ENCODE measurements around the gene FCHO1.
A peak's percentile ranks its signal among the peaks of the same experiment; 100 is the strongest.
"Not testable (repeated sequence)": the region's sequence is repeated elsewhere in the genome, so short reads cannot be mapped to it uniquely, and the experiment has no call there.

FCHO1 gene

DNA sequence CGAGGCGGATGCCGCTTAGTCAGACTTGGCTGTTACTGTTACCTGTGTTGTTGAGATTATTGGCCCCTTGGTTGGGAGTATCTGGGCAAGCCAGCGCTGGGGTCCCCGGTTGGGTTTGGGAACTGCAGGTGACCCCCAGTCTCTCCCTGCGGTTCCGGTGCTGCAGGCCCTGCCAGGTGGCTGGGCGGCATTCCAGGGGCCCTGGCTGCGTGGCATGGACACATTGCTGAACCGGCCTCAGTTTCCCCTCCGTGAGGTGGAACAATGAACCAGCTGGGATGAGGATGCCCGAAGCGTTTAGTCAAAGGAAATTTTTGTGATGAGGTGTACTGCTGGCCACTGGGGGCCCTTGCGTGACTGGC lies 44.2 kb downstream of the FCHO1 start:
- no peak for DNase-seq (ENCODE audit: low spot score)

DNA sequence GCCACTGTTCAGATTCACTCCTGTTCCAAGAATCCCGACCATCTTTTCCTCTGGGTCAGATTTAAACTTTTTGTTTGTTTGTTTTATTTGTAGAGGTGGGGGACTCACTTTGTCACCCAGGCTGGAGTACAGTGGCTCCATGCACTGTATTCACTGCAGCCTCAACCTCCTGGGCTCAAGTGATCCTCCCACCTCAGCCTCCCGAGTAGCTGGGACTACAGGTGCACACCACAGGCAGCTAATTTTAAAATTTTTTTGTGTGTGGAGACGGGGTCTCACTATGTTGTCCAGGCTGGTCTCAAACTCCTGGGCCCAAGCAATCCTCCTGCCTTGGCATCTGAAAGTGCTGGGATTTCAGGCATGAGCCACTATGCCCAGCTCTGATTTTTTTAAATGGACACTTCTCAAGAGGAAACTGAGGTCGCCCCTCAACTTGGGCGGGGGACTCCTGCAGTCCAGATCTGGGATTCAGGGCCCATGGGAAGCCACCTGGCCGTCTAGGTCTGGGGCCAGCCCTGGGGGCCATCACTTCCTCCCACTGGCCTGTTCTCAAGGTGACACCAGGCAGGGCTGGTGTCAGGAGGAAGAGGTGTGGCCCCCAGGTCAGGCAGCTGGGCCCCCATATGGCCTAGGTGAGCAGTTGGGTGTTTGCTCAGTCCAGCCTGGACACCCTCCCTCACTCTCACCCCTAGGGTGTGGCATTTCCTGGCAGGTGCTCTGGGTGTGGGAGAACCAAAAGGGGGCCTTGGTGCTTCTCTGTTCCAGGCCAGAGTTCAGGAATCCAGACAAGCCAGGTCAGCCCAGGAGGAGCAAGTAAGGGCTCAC lies 44.9 kb downstream of the FCHO1 start:
- DNase-seq (ENCODE audit: low spot score), result no peak

DNA sequence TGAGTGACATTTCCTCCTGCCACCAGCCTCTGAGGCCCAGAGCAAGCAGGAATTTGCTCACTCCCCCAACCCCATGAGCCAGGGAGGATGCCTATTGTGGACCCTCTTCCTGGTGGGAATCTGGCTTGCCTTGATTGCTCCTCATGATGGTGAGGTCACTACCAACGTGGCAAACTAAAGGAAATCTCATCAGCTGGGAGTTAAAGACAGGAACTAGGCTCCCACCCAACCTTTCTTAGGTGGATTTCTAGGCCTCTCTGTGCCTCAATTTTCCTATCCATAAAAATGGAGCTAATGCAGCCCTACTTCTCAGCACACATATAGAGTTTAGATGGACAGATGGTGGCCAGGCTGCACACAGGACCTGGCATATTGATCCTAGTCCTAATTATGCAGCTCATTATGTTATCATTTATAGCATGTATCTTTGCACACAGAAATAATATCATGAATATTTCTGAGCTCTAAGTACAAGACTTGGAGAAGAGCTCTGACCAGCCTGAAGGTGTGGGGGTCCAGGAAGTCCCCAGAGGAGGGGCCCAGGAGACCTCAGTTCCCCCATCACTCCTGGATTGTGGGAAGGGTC lies 45.7 kb downstream of the FCHO1 start:
- no peak for DNase-seq (ENCODE audit: low spot score)

DNA sequence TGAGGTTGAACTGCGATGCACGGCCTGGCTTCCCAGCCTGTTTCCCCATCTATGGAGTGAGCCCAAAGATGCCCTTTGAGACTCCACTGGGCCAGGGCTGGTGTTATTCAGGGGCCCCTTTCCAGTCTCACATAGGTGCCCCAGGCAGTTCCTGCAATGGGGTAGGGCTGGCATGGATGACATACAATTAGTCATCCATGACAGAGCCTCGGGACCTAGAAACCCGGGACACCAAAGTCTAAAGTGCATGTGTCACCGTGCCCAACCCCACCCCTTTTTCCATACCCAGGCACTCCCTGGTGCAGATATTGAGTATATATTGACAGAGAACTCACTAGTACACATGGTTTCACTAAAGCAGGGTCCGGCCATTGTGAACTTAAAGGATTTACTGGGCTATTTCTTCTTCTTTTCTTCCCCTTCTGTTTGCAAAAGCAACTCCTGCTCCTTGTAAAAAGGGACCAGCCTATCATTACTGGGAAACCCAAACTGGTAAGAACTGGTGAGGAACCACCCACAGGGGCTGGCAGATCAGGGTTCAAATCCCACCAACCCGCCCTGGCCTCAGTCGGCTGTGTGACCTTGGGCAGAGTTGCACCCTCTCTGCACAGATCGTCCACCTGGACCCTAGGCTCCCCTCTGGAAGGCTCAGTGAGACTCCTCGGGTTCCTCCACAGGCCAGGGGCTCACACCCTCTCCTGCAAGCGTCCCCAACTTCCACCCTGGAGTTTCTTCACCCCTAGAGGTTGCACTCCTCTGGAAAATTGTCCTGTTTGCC lies 46.3 kb downstream of the FCHO1 start:
- peak; percentile 58 for DNase-seq (ENCODE audit: low spot score)

DNA sequence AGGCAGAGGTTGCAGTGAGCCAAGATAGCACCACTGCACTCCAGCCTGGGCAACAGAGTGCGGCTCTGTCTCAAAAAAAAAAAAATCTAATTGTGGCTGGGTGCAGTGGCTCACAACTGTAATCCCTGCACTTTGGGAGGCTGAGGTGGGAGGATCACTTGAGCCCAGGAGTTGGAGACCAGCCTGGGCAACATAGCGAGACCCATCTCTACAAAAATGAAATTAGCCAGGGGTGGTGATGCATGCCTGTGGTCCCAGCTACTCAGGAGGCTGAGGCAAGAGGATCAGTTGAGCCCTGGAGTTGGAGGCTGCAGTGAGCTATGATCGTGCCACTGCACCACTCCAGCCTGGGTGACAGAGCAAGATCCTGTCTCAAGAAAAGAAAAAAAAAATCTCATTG lies 47.3 kb downstream of the FCHO1 start:
- not testable (repeated sequence) for DNase-seq (ENCODE audit: low spot score)

DNA sequence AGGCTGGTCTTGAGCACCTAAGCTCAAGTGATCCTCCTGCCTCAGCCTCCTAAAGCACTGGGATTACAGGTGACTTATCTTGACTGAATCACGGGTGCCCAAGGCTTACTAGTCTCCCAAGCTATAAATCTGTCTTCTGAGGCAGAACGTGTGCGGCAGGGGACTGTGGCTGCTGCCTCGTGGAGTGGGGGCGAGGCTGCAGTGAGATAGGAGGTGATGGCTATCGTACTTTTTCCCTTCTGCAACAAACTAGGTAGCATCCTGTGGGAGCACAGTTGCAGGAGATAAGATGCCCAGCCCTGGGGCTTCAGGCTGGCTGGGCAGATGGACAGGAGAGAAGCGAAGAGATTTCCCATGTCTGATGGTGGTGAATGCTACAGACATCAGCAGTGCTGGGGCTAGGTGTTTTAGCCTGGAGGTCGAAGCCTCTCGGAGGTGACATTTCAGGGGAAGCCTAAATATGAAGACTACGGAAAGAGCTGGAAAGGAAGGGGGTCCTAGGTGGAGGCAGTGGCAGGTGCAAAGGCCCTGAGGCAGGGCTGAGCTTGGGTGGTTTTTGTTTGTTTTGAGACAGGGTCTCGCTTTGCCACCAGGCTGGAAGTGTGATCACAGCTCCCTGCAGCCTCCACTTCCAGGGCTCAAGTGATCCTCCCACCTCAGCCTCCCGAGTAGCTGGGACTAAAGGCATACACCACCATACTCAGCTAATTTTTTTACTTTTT lies 51.0 kb downstream of the FCHO1 start:
- DNase-seq (ENCODE audit: low spot score), result no peak

DNA sequence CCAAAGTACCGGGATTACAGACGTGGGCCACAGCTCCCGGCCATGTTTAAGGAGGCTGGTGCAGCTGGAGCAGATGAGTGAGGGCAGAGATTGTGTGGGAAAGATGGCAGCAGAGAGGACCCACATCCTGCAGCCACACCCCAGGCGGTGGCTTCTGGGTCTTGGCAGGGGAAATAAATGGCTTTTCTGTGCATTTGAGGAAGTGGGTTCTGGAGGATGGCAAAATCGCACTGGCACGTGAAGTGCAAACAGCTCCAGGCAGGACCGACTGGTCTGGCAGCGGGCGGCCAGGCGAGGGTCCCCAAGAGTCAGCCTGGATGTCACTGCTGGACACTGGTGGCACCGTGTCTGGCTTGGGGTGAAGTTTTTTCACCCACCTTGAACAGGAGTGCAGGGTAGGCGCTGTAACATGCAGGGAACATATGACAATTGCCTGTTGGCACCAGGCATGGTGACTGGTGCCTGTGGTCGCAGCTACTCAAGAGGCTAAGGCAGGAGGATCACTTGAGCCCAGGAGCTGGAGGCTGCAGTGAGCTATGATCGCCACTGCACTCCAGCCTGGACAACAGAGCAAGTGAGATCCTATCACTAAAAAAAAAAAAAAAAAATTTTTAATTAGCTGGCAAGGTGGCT lies 52.1 kb downstream of the FCHO1 start:
- no peak for DNase-seq (ENCODE audit: low spot score)

DNA sequence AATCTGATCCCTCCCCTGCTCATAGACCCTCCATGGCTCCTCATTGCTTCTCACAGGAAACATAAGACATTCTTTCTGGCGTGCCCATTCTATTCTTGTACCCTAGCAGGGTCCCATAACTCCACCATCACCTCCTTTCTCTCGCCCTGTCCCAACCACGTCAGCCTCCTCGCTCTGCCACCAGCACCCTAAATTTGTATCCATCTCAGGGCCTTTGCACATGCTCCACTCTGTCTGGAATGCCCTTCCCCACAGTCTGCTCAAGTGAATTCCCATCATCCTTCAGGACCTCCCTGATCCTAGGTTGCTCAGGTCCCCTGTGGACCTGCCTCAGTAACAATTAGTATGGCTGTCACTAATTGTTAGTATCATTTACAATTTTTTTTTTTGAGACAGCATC lies 54.1 kb downstream of the FCHO1 start:
- no peak for DNase-seq (ENCODE audit: low spot score)

DNA sequence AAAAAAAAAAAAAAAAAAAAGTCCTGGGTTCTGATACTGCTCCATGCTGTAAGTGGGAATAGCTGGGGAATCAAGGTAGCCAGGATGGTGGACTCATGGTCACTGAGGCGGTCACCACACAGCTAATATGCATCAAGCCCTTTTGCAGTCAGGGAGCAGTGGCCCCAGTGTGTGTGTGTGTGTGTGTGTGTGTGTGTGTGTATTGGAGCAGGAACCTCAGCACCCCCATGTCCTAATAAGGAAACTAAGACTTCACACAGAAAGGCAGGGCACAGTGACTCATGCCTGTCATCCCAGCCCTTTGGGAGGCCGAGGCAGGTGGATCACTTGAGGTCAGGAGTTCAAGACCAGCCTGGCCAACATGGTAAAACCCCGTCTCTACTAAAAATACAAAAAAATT lies 55.7 kb downstream of the FCHO1 start:
- DNase-seq (ENCODE audit: low spot score), result no peak

DNA sequence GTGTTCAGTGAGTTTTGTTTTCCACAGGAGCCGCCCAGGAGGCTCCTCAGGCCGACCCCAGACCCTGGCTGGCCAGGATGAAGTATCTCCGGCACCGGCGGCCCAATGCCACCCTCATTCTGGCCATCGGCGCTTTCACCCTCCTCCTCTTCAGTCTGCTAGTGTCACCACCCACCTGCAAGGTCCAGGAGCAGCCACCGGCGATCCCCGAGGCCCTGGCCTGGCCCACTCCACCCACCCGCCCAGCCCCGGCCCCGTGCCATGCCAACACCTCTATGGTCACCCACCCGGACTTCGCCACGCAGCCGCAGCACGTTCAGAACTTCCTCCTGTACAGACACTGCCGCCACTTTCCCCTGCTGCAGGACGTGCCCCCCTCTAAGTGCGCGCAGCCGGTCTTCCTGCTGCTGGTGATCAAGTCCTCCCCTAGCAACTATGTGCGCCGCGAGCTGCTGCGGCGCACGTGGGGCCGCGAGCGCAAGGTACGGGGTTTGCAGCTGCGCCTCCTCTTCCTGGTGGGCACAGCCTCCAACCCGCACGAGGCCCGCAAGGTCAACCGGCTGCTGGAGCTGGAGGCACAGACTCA lies 56.5 kb downstream of the FCHO1 start:
- no peak for DNase-seq (ENCODE audit: low spot score)

DNA sequence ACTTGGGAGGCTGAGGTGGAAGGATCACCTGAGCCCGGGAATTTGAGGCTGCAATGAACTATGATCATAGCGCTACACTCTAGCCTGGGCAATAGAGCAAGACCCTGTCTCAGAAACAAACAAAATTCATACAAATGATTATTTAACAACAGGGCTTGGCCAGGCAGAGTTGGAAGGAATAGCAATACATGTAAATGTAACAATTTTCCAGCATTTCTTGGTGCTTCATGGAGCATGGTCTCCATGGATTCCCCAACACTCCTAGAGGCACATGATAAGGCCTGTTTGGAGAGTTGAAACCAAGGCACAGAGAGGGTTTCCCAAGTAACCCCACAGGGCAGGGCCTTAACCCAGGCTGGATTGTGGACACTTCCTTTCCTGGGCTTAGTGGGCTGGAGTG lies 59.8 kb downstream of the FCHO1 start:
- DNase-seq (ENCODE audit: low spot score), result no peak

DNA sequence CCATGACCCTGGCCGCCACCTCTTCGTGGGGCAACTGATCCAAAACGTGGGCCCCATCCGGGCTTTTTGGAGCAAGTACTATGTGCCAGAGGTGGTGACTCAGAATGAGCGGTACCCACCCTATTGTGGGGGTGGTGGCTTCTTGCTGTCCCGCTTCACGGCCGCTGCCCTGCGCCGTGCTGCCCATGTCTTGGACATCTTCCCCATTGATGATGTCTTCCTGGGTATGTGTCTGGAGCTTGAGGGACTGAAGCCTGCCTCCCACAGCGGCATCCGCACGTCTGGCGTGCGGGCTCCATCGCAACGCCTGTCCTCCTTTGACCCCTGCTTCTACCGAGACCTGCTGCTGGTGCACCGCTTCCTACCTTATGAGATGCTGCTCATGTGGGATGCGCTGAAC lies 60.4 kb downstream of the FCHO1 start:
- DNase-seq (ENCODE audit: low spot score), result no peak

DNA sequence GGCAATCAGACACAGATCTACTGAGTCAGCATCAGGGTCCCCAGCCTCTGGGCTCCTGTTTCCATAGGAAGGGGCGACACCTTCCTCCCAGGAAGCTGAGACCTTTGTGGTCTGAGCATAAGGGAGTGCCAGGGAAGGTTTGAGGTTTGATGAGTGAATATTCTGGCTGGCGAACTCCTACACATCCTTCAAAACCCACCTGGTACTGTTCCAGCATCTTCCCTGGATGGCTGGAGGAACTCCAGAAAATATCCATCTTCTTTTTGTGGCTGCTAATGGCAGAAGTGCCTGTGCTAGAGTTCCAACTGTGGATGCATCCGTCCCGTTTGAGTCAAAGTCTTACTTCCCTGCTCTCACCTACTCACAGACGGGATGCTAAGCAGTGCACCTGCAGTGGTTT lies 60.8 kb downstream of the FCHO1 start:
- DNase-seq (ENCODE audit: low spot score), result no peak

DNA sequence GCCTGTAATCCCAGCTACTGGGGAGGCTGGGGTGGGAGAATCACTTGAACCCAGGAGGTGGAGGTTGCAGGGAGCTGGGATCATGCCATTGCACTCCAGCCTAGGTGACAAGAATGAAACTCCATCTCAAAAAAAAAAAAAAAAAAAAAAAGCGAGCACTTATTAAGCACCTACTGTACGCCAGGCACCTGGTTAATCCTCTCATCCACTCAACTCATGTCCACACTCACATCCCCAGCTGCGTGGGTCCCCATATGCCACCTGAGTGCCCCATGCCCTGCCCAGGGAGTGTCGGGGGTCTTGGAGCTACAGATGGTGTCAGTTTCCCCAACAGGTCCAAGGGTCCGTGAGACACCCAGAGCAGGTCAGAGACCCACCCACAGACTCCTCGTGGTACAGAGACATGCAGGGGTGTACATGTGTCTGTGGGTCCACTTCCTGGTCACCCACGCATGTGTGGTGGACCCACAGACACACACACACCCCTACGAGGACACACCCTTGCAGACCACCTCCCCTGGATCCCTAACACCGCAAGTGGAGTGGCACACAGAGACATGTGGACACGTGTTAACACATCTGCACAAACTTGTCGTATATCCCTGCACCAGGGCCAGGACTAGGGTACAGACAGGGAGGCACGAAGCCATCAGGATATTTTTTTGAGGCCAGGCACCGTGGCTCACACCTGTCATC lies 66.5 kb downstream of the FCHO1 start:
- DNase-seq (ENCODE audit: low spot score), result no peak

DNA sequence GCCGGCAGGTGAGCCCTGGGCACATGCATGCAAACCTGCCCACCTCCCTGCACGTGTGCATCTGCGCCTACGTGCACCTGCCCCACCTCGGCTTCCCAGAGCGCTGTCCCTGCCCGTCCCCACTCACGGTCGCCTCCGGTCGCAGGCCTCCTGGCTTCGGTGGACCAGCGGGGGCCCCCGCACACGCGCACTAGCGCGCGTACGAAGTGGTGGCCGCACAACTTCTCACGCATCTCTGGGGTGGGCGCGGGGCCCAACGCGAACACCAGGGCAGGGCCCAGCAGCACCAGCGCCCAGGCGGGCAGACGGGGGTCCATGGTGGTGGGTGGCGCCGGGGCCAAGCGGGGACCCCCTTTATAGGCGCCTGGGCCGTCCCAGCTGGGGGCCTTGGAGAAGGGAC lies 69.9 kb downstream of the FCHO1 start, which contains the start of gene INSL3:
INSL3 (minus strand) TSS at position 330 of the 400 bp plus-strand sequence; CDS start at position 317, 13 bp downstream.
- no peak for DNase-seq (ENCODE audit: low spot score)

DNA sequence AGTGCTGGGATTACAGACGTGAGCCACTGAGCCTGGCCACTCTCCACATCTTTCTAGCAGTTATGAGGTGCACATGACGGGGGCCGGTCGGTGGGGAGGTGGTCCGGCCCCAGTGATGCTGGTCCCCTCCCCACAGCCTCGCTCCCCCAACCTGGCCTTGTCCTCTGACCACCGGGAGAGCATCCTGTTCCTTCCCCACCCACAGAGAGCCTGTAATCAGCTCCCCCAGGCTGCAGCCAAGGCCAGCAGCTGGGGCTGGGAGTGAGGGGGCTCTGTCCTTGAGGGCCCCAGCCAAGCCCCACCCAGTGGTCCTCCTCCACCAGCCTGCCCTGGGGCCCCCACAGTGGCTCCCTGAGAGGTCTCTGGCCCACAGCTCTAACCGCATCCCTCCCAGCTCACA lies 73.1 kb downstream of the FCHO1 start:
- no peak for DNase-seq (ENCODE audit: low spot score)

DNA sequence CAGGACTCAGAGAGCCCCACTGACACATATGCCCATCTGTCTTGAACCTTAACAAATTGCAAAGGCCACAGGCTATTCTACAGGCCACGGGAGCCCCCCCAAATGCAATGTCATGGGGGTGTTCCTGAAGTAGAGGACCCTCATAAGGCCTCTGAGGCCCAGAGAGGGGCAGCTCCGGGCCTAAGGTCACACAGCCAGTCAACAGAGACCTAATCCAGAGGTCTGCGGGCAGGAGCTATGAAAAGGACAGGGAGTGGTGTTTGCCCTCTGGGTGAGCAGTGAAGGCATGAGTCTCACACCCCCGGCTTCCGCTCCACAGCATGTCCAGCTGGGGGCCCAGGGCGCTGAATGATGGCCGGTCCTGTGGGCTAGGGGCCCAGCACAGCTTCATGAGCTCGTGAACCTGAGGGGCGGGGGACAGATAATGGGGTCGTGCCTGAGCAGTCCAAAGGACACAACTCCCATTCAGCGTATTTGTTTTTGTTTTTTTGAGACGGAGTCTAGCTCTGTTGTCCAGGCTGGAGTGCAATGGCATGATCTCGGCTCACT lies 75.3 kb downstream of the FCHO1 start:
- no peak for DNase-seq (ENCODE audit: low spot score)

DNA sequence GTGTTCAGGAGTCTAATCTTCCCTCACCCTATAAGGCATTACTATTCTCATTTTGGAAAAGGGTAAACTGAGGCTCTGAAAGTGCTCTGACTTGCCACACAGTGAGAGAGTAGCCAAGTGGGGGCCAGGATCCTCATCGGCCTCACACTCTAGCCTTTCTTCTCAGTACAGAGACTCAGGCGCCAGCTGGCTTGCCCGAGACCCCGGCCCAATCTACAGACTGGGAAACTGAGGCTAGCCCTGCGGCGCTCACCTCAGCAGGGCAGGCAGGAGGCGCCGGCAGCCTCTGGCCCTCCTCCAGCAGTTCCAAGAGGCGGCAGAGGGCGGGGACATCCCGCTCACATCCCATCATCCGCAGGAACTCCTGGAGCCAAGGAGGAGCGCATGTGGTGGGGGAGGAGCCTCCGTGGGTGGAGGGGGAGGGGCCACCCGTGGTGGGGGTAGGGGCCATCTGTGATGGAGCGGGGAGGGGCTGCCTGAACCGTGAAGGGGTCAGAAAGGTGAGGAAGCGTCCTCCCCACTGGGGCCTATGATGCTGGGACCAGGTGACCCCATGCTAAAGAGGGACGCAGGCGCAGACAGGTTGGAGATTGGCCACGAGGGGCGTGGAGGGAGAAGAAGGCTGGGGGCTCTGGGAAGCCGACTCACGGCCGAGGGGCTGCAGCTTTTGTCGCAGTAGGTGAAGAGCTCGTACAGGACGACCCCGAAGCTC lies 78.7 kb downstream of the FCHO1 start:
- DNase-seq (ENCODE audit: low spot score), result peak; percentile 48

DNA sequence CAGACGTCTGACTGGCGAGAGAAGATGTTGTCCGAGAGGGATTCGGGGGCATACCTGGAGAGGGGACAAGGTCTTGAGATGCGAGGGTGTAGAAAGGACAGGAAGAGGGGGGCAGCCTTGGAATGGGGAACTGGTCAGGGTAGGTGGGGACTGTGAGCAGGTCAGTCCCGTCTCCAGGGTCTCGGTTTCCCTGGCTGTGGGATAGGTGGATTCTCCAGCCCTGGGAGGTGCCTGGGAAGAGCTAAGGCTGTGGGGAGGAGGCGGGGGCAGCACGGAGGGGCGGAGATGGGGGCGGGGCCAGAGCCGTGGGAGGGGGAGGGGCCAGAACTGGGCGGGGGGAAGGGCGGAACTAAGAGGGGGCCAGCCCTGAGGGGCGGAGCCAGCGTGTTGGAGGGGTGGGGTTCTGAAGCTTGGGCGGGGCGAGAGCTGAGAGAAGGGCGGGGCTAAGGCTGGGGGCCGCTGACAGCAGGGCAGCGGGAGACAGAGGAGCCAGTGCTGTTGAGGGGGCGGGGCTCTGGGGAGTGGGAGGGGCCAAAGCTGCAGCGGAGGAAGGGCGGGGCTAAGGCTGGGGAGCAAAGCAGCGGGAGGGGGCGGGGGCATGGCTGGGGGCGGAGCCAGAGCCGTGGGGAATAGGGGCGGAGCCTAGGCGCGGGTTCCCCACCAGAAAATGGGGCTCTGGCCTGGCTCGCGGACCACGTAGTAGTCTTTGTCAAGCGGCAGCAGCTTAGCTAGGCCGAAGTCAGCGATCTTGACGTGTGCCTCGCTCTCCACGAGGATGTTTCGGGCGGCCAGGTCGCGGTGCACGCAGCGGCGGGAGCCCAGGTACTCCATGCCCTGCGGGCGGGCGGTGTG lies 79.5 kb downstream of the FCHO1 start:
- peak; percentile 70 for DNase-seq (ENCODE audit: low spot score)
